22Rv1 (cell line): ENCODE measurements around the gene OLFM2.

Source experiments
- CTCF ChIP-seq: fragments of 450-650 bp; IDR thresholded peaks from 2 replicates; pipeline ENCODE4 v1.5.1; 2017; ENCODE audit warnings: mild to moderate bottlenecking
- ZFX ChIP-seq: fragments of 450-650 bp; IDR thresholded peaks from 2 replicates; pipeline ENCODE4 v1.6.1; 2017; ENCODE audit warnings: antibody characterized with exemption, borderline replicate concordance

GRCh38 chr19:9923440-9923839 is 12.9 kb downstream of the OLFM2 start:
- TF ChIP-seq CTCF (no peak), ZFX (no peak)
